ENCODE results near the gene ATXN7L1. TPM values are rescaled to one million over a fixed set of nuclear protein-coding genes. Genes with fewer than 3 reads are reported as not detected.

ATXN7L1 gene
- total and polyA plus RNA-seq, 2 of the 8 experiments (the other 6 are each of a cell fraction or from before 2014, with no cell fraction given), result 14.3 to 34.0 TPM

DNA sequence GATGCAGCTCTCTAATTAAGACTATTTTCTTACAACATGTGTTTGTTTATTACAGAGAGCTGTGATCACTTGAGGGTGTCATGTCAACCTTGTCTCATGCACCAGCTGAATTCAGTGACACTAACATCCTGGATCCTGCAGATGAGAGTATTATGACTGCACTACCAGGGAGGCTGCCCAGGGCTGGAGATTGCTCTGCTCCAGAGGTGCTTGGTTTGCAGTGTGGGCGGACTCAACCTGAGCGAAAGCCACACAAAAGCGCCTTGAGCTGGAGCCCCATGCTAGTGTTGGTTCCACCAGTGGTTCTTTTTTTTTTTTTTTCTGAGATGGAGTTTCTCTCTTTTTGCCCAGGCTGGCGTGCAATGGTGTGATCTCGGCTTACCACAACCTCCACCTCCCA lies 33.8 kb upstream of the ATXN7L1 start:
- H3K9ac ChIP-seq (replicated peaks in 1 of 4; ENCODE audit: extremely low read depth in 1 of 4, low read depth in 3 of 4, low read length in 3 of 4), result no peak overlapping the region
- no peak overlapping the region for H2AFZ ChIP-seq (ENCODE audit: low read length)
- H3K4me3 ChIP-seq (ENCODE audit: extremely low read depth in 1 of 4, insufficient read depth in 2 of 4, low read depth in 3 of 4, low read length in 4 of 4), result no peak overlapping the region
- TF ChIP-seq JUN (IDR thresholded peaks at IDR 0.05; ENCODE audit: low read depth, low read length) (no peak), EZH2 (IDR thresholded peaks at IDR 0.05; ENCODE audit: low read depth, low read length, severe bottlenecking) (no peak), RFX5 (IDR thresholded peaks at IDR 0.05; ENCODE audit: borderline replicate concordance, low read depth, low read length) (no peak), ASH2L (IDR thresholded peaks at IDR 0.05; ENCODE audit: low read length) (no peak), GTF2F1 (IDR thresholded peaks at IDR 0.05; ENCODE audit: borderline replicate concordance, low read depth, low read length) (no peak)
- TF ChIP-seq, protein P1, sequence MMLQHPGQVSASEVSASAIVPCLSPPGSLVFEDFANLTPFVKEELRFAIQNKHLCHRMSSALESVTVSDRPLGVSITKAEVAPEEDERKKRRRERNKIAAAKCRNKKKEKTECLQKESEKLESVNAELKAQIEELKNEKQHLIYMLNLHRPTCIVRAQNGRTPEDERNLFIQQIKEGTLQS (IDR thresholded peaks at IDR 0.05; ENCODE audit: insufficient read depth, low read depth, low read length), result no peak
- H2AK5ac ChIP-seq (ENCODE audit: low read depth, low read length), result no peak overlapping the region
- no peak overlapping the region for H2BK120ac ChIP-seq (replicated peaks; ENCODE audit: low read depth, low read length)
- no peak overlapping the region for H2BK15ac ChIP-seq (ENCODE audit: low read length)
- 98% methylated on average over 4 of the region's 5 CpGs; no CpG with 5 or more reads in 1 of the 2 experiments for WGBS, 2 experiments (ENCODE audit: extremely low coverage in 1 of 2, insufficient coverage in 1 of 2, insufficient read length in 1 of 2, insufficient replicate concordance in 2 of 2, low coverage in 1 of 2, low lambda C conversion rate in 2 of 2, missing lambda C conversion rate in 1 of 2)
- H2BK20ac ChIP-seq (ENCODE audit: low read length), result no peak overlapping the region
- peaks cover 0 to 14% (median 5%) of the 10 kb centered on the region in 4 experiments; a peak in 3 of 8 replicates for H3K36me3 ChIP-seq (ENCODE audit: control insufficient read depth in 2 of 4, insufficient read depth in 4 of 4, low read length in 3 of 4)
- FAIRE-seq, result no peak
- no peaks in the 10 kb centered on the region for H3K23me2 ChIP-seq (ENCODE audit: low read depth, low read length)
- no peaks in the 10 kb centered on the region for H4K20me1 ChIP-seq (replicated peaks in 1 of 2; ENCODE audit: control insufficient read depth in 1 of 2, insufficient read depth in 2 of 2, low read length in 2 of 2)
- ChIA-PET POLR2A (ENCODE audit: partially characterized antibody) (no interaction called here), CTCF (ENCODE audit: partially characterized antibody) (interaction anchor here (0.6 kb wide), 2 partner anchors 125 to 151 kb away, joined by 3 read pairs; no protein-coding TSS in a partner anchor)
- no peak overlapping the region for H3K27ac ChIP-seq (ENCODE audit: low read depth, low read length)
- H3K27me3 ChIP-seq (replicated peaks in 1 of 4; ENCODE audit: control insufficient read depth in 3 of 4, extremely low read depth in 1 of 4, insufficient read depth in 3 of 4, low read length in 3 of 4), result no peaks in the 10 kb centered on the region
- H3K14ac ChIP-seq (ENCODE audit: insufficient read length), result no peak overlapping the region
- H3K4me2 ChIP-seq (ENCODE audit: insufficient read depth in 1 of 2, low read depth in 2 of 2, low read length in 2 of 2), result no peak overlapping the region
- H3K9me3 ChIP-seq (ENCODE audit: insufficient read depth in 2 of 2, low read depth in 1 of 2, low read length in 1 of 2), result peaks cover 3 to 4% of the 10 kb centered on the region in 2 experiments; a peak in 2 of 4 replicates
- peaks cover 3 to 9% (median 7%) of the 10 kb centered on the region in 4 experiments; a peak in 5 of 7 replicates for H3K4me1 ChIP-seq (replicated peaks in 1 of 4; ENCODE audit: control insufficient read depth in 3 of 4, insufficient read depth in 4 of 4, low read length in 3 of 4)
- no peak overlapping the region for H3K56ac ChIP-seq (replicated peaks; ENCODE audit: insufficient read length, low read depth, low read length)
- no peaks in the 10 kb centered on the region for H3K79me1 ChIP-seq (ENCODE audit: low read depth, low read length)
- H3K18ac ChIP-seq (ENCODE audit: extremely low read depth, low read length), result no peak overlapping the region
- H2BK5ac ChIP-seq (ENCODE audit: low read depth, low read length), result no peak overlapping the region
- H4K5ac ChIP-seq (ENCODE audit: insufficient read length, low read depth, low read length), result no peak overlapping the region
- DNase-seq (ENCODE audit: low read depth in 1 of 2, low spot score in 2 of 2), result no peak
- H2BK12ac ChIP-seq (ENCODE audit: low read depth, low read length), result no peak overlapping the region
- H3K4ac ChIP-seq (replicated peaks; ENCODE audit: insufficient read length, low read depth, low read length), result no peak overlapping the region
- no peak overlapping the region for H4K91ac ChIP-seq (replicated peaks; ENCODE audit: insufficient read length, low read length)
- no peak overlapping the region for H4K8ac ChIP-seq (ENCODE audit: extremely low read depth, insufficient read depth, low read length)
- no peak overlapping the region for H3K23ac ChIP-seq (ENCODE audit: insufficient read length)
- H3K79me2 ChIP-seq (ENCODE audit: control insufficient read depth in 1 of 2, insufficient read depth in 2 of 2, low read length in 2 of 2), result no peaks in the 10 kb centered on the region

All from H1 (cell line).